ENCODE results near the gene GRID1. TPM values are rescaled to one million over a fixed set of nuclear protein-coding genes. Genes with fewer than 3 reads are reported as not detected.

The GRID1 gene
- total RNA-seq, 1 experiment from 2014 or later = not detected

- H3F3A ChIP-seq (ENCODE audit: insufficient read depth, low read depth) = no peaks in the 10 kb centered on the region
- CTCF ChIA-PET = no interaction called here
- H3K27ac ChIP-seq = no peak overlapping the region
- no peaks in the 10 kb centered on the region for H3K9me2 ChIP-seq (ENCODE audit: insufficient read depth)
- H3K79me2 ChIP-seq (ENCODE audit: low read depth) = no peaks in the 10 kb centered on the region
- no peaks in the 10 kb centered on the region for H3K36me3 ChIP-seq (ENCODE audit: low read depth)
- intact Hi-C loops (cut with micrococcal nuclease; ENCODE audit: unreplicated experiment) = no loop called here
- no peak for DNase-seq
- H3K4me3 ChIP-seq = no peak overlapping the region
- TF ChIP-seq EZH2 (IDR thresholded peaks at IDR 0.05; ENCODE audit: low read depth) (no peak), CTCF (conservative IDR thresholded peaks at IDR 0.05) (no peak)
- no peak overlapping the region for H2AFZ ChIP-seq
- POLR2A ChIA-PET (ENCODE audit: unreplicated experiment) = no interaction called here
- H4K20me1 ChIP-seq (ENCODE audit: insufficient read depth) = no peaks in the 10 kb centered on the region
- no peaks in the 10 kb centered on the region for H3K9me3 ChIP-seq (ENCODE audit: insufficient read depth, low read depth)
- no peak overlapping the region for H3K4me2 ChIP-seq
- no peaks in the 10 kb centered on the region for H3K4me1 ChIP-seq (replicated peaks; ENCODE audit: insufficient read depth)
- no TSS peak for BruUV-seq (replicated peaks)
- H3K27me3 ChIP-seq (ENCODE audit: insufficient read depth, low read depth) = no peaks in the 10 kb centered on the region
These were observed 54.7 kb downstream of the GRID1 start for GRCh38 chr10:86311906-86312305.

- no peak for TF ChIP-seq EZH2 (IDR thresholded peaks at IDR 0.05; ENCODE audit: low read depth)
- no peak for TF ChIP-seq CTCF (conservative IDR thresholded peaks at IDR 0.05)
- no peaks in the 10 kb centered on the region for H3K79me2 ChIP-seq (ENCODE audit: low read depth)
- H3K27me3 ChIP-seq (ENCODE audit: insufficient read depth, low read depth) = no peaks in the 10 kb centered on the region
- ChIA-PET CTCF (no interaction called here), POLR2A (ENCODE audit: unreplicated experiment) (no interaction called here)
- BruUV-seq (replicated peaks) = no TSS peak
- no peak overlapping the region for H2AFZ ChIP-seq
- no peaks in the 10 kb centered on the region for H3K9me2 ChIP-seq (ENCODE audit: insufficient read depth)
- no peak for DNase-seq
- no peaks in the 10 kb centered on the region for H3F3A ChIP-seq (ENCODE audit: insufficient read depth, low read depth)
- no peaks in the 10 kb centered on the region for H4K20me1 ChIP-seq (ENCODE audit: insufficient read depth)
- no peak overlapping the region for H3K27ac ChIP-seq
- no peak overlapping the region for H3K4me2 ChIP-seq
- H3K4me1 ChIP-seq (replicated peaks; ENCODE audit: insufficient read depth) = no peaks in the 10 kb centered on the region
- no peaks in the 10 kb centered on the region for H3K36me3 ChIP-seq (ENCODE audit: low read depth)
- intact Hi-C loops (cut with micrococcal nuclease; ENCODE audit: unreplicated experiment) = no loop called here
- H3K9me3 ChIP-seq (ENCODE audit: insufficient read depth, low read depth) = no peaks in the 10 kb centered on the region
- H3K4me3 ChIP-seq = no peak overlapping the region
These were observed 55.4 kb downstream of the GRID1 start for GRCh38 chr10:86311190-86311589.

GRCh38 chr10:86310702-86311101 is 55.9 kb downstream of the GRID1 start:
- Histone ChIP-seq H4K20me1 (ENCODE audit: insufficient read depth) (no peaks in the 10 kb centered on the region), H3K79me2 (ENCODE audit: low read depth) (no peaks in the 10 kb centered on the region), H3F3A (ENCODE audit: insufficient read depth, low read depth) (no peaks in the 10 kb centered on the region), H3K4me2 (no peak overlapping the region), H3K4me3 (no peak overlapping the region), H3K36me3 (ENCODE audit: low read depth) (no peaks in the 10 kb centered on the region), H2AFZ (no peak overlapping the region), H3K27ac (no peak overlapping the region), H3K4me1 (replicated peaks; ENCODE audit: insufficient read depth) (no peaks in the 10 kb centered on the region), H3K27me3 (ENCODE audit: insufficient read depth, low read depth) (no peaks in the 10 kb centered on the region), H3K9me2 (ENCODE audit: insufficient read depth) (no peaks in the 10 kb centered on the region), H3K9me3 (ENCODE audit: insufficient read depth, low read depth) (no peaks in the 10 kb centered on the region)
- POLR2A ChIA-PET (ENCODE audit: unreplicated experiment) = no interaction called here
- no TSS peak for BruUV-seq (replicated peaks)
- DNase-seq = no peak
- TF ChIP-seq EZH2 (IDR thresholded peaks at IDR 0.05; ENCODE audit: low read depth) (no peak), CTCF (conservative IDR thresholded peaks at IDR 0.05) (no peak)
- intact Hi-C loops (cut with micrococcal nuclease; ENCODE audit: unreplicated experiment) = no loop called here
- CTCF ChIA-PET = no interaction called here
